Suprapubic skin (tissue), 3 donors: Measurements from ENCODE around the gene WFIKKN2.

Experiments used
- POLR2A ChIP-seq, 2 donors: fragments of 450-650 bp; IDR thresholded peaks; one replicate each; pipeline ENCODE4 v1.6.1; 2017; ENCODE audit warnings: antibody characterized with exemption in 2 of 2, mild to moderate bottlenecking in 2 of 2, moderate library complexity in 2 of 2
- TF ChIP-seq, protein P1 (sequence below), 2 donors: fragments of 200-600 bp in 1 of 2; fragments of 450-650 bp in 1 of 2; sonication (generic) in 1 of 2; IDR thresholded peaks; one replicate each; pipeline ENCODE4 v1.5.1; 2016 to 2019; ENCODE audit warnings: antibody characterized with exemption in 2 of 2, mild to moderate bottlenecking in 1 of 2, moderate library complexity in 1 of 2

DNA sequence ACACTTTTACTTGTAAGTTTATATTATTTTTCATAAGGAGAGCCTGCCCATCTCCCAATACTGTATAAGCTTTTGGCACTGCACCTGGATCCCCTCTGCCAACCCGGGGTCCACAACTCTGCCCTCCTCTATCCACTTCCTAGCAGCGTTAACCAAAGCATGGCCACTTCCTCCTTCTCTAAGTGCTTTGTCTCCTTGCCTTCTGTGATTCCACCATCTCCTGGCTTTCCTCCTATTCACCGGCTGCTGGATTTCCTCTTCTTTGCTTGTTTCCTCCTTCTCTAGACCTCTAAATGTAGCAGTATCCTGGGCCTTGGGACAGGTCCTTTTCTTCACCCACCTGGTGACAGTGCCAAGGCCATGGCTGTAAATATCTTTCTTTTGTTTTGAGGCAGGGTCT lies 20.0 kb upstream of the WFIKKN2 start:
- TF ChIP-seq POLR2A (IDR thresholded peaks at IDR 0.05), result no peak
- TF ChIP-seq, protein P1, sequence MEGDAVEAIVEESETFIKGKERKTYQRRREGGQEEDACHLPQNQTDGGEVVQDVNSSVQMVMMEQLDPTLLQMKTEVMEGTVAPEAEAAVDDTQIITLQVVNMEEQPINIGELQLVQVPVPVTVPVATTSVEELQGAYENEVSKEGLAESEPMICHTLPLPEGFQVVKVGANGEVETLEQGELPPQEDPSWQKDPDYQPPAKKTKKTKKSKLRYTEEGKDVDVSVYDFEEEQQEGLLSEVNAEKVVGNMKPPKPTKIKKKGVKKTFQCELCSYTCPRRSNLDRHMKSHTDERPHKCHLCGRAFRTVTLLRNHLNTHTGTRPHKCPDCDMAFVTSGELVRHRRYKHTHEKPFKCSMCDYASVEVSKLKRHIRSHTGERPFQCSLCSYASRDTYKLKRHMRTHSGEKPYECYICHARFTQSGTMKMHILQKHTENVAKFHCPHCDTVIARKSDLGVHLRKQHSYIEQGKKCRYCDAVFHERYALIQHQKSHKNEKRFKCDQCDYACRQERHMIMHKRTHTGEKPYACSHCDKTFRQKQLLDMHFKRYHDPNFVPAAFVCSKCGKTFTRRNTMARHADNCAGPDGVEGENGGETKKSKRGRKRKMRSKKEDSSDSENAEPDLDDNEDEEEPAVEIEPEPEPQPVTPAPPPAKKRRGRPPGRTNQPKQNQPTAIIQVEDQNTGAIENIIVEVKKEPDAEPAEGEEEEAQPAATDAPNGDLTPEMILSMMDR (IDR thresholded peaks at IDR 0.05), result no peak
